ENCODE results near the gene ARID5B.
"Not testable (repeated sequence)": the region's sequence is repeated elsewhere in the genome, so short reads cannot be mapped to it uniquely, and the experiment has no call there.

Gene ARID5B

DNA sequence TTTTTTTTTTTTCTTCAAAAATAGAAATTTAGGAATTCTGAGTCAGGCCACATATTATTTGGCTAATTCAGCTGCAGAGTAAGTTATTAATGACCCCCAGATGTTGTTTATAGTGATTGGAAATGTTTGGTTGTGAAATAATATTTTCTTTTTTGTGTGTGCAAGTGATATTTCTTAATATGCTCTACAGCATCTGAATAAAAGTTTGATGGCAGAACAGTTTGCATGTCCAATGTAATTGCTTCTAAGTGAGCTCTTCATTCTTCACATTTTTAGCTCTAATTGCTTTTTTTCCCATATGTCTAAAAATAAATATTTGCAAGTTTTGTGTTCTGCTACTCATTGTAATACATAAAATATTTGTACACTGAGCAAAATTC is 116.0 kb downstream of the ARID5B start:
- DNase-seq: no peak

DNA sequence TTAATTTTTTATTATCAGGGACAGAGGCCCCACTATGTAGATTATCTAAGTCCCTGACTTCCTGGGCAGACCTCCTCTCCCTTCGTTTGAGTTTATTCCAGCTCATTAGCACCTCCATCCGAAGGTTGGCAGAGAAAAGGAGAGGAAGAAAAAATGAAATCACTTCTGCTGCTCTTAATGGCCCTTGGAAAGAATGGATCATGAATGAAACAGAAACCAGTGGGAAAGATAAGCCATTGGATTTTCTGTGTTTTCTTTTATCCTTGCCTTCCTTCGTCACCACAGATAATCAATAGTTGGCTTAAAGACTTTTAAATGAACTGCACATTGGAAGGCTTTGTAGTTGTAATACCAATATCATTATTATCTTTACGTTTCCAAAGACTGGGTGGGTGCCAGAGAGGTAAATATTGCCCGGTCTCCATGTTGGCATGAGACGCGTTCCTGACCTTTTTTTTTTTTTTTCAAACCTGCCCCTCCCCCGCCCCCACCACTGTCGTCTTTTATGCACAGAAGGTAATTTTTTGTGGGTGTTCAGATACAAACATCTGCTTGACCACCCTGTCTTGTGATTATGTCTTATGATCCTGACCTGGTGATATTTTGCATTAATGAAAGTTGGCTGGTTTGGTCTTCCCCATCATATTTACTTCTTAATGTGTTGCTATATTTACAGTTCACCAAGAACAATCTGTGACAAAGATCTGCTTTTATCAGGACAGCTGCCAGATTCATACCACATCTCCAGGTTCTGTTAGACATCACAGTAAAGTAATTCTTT is 116.8 kb downstream of the ARID5B start:
- no peak for DNase-seq

DNA sequence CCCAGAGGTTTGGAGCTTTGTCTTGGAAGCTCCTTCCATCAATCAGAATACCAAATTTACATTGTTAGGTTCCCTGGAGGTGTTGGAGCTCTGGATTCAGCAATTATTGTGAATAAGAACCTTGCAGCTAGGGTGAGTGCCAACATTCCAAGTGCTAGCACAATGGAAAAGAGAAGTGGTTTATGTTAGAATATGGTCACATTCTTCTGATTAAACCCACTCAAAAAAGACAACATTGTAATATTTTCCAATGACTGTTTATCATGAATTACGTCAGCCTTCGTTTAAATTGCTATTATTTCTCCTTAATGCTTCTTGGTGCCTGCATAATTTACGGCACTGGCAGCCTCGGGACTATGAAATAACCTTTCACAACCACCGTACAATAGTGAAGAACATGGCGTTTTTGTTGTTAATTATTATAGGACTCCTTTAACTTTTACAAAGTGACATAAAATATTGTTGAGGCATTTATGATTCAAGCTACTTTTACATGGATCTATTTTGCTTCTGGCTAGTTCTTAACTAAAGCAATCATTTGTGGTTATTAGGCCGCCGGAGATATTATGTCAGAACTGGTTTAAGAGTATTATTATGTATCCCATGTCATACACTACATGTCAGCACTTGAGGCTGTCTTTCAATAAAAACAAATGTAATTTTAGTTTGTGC is 117.7 kb downstream of the ARID5B start:
- DNase-seq: no peak

DNA sequence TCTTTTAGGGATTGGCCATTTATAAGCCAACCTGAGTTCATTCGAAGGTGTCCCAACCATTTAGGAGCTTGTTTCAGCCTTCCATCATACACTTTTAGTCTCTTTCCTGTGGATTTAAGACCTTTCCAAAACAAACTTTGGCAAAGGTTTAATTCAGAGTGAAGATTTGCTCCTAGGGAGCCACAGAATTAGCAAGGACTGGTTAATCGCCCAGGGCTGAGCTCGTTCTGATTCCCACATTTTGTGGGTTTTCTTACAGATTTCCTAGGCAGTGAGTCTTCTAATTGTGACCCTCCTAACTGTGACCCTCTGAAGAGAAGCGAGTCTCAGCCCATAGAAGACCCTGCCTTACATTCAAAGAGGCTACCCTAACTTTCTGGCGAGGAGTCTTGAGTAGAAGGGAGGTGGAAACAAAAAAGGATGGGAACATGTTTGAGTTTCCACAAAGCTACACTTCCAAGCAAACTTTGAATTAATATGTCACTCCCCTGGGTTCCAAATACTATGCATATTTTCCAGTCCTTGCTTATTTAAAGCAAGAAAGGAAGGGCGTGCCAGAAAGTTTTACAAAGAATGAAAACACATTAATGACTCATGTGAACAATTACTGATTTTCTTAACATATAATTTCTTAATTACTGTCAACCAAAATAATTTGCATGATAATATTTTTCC is 118.3 kb downstream of the ARID5B start:
- no peak for DNase-seq

DNA sequence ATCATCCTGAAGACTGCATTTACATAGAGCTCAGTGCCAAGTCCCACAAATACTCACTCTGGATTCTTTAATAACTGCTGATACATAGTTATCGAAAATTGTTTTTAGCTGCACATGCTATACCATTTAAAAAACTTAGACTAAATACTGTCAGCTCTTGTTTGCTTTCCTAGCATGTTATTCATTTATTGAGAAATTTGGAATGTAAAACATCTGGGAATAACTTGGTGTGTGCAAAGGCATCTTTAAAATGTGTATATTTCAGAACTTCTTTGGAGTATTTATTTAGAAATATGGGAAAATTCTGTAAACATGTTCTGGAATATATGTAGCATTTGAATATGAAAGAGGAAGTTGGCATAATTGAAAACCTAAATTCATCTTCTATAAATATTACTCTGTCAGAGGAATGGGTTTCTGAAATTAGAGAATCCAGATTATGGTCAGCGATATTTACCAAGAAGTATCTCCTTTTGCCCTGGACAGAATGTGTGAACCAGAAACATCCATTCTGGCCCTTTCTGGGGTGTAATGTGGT is 119.7 kb downstream of the ARID5B start:
- DNase-seq: no peak

DNA sequence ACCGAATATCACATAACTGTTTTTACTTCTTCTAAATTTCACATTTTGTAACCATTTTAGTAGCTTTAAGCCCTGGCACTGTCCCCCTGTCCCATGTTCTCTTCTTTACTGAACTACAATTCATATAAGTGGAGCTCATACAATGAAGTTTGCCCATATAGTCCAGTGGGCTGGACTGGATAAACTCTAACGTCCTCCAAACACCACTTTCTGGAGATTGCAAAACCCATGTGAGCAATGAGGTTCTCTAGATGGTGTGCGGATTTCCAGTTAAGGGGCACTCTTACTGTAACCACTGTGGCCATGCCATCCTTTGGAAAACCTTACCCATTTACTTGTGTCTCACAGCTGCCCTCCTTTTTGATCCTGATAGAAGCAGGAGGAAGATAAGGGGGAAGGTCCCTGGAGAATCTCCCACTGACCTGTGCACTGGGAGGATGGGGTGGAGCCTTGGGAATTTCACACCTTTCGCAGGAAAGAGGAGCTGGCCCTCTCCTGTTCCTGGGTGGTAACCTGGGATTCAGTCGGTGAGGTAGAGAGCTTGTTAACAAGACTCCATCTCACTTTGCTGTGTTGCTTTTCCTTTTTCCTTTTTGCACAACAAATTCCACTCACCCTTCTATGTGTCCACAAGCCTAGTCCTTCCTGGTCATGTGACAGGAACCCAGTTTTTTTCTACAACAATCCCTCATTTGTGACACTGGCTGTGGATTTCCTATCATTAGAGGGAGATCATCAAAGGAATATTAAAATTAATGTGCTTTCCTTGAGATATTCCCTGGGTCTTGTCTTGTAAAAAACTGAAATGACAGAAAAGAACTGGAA is 120.7 kb downstream of the ARID5B start:
- DNase-seq: no peak

DNA sequence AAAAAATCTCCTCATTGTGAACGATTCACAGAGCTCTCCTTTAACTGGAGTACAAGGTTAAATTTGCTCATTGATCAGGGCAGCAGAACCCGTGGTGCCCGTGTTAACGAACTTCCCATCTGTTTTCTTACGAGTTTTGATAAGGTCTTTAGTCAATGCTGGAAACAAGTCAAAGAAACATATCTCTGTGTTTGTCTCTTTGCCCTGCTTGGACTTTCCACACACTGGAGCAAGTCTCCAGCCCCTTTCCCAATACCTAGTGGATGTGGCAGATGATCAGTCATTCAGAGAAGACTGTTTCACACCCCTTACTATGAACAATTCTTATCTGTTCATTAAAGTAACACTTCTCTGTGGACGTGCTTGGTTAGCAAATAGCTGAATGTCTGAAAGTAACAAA is 121.3 kb downstream of the ARID5B start:
- DNase-seq: no peak

DNA sequence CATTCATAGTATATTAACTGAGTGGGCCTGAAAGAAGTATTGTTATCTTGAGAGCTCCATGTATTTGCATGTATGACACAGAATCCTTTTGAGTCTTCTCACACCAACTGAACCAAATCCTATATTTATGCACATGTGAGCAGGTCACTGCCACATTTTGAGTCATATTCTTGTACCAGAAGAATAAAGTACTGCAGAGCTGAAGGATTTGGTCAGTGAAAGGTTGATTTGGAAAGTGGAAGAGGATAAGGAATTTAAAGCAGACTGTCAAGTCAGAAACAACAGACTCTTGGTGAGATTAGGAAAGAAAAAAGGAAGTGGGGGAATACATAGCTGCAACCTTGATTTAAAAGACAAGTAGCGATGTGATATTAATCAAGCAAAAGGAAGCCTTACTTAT is 121.8 kb downstream of the ARID5B start:
- DNase-seq: no peak

DNA sequence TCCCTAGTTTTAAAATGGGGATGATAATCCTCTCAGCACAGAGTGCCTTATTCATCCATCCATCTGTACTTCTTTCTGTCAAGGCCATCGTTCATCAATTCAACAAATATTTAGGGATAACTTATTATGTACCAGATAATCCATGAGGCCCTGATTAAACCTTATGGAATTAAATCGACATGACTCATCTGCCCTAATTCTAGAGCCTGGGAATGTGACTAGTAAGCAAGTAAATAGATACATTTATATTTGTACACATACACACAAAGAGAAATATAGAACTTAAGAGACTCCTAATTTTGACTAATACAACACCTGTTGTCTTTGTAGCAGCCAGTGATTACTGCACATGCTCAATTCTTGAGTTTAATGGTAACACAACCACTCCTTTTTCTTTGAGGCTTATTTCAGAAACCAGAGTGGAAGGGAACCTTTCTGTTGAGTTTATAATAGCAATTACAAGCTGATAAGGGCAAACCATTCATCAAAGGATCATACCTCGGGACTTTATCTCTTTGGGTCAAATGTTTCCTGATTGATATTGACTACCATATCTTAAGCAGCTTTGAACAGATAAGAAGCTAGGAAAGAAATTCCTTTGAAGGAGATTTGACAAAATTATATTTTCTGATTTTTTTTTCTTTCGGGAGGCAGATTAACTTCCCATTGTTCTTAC is 122.7 kb downstream of the ARID5B start:
- no peak for DNase-seq

DNA sequence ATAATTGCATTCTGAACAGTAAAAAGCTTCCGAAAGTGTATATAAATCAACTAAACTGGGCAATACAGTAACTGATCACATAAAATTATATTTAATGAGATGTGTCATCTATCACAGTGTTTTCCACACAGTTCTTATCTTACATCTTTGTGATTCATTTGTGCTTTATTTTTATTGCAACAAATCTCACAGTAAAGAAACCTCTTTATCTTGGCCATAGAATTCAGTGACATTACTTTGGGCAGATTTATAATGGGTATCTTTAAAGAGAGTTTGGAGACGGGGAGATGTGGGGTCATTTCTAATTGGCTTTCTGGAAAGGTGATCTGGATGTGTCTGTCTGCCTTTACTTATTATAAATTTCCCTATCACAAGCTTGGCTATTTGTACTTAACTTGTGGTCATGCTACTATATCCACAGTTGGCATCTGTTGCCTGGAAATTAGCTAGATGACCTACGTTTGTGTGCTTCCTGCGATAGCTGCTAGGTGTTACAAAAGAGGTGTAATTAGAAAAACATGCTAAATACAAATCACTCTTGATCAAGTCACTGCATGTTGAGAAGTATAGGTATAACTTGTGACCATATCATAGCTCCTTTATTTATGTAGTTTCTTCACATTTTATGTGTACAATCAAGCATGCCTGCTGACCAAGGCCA is 123.8 kb downstream of the ARID5B start:
- DNase-seq: no peak

DNA sequence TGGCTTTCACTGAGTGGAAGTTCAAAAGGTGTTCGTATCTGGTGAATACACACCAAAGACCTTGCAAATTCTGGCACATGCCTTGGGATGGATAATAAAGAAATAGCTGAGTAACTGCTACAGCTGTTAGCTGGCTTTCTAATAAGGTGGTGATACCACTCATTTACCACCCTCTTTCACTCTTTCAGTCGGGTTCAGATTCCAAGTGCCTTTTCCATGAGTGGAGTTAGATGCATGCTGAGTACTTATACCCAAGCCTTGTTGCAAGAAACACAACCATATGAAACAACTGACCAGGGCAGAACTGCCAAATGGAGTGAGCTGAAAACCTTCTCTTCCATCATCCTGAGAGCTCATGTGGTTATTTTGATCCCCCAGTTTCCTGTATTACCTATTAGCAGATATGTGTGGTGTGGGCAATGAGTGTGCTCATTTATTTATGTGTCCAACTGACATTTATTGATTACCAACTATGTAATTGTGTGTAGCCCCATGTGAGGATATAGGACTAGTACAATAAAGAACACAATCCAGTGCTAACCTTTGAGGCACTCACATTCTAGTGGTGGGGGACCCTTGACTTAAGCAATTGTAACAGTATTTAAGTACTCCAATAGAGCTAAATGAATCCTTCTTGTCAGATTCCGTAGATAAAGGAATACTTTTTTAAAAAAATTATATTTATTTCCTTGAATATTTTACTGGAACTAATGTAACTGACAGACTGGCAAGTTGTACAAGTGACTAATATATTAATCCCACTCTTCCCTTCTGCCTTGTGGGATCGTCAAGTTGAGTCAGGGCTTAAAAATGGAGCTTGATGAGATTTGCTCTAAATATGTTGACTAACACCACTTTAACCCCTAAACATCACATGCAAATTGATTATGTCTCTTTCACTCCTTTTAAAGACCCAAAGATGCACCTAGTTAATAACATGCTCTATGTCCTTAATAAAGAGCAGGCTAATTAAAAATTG is 124.7 kb downstream of the ARID5B start:
- no peak for DNase-seq

DNA sequence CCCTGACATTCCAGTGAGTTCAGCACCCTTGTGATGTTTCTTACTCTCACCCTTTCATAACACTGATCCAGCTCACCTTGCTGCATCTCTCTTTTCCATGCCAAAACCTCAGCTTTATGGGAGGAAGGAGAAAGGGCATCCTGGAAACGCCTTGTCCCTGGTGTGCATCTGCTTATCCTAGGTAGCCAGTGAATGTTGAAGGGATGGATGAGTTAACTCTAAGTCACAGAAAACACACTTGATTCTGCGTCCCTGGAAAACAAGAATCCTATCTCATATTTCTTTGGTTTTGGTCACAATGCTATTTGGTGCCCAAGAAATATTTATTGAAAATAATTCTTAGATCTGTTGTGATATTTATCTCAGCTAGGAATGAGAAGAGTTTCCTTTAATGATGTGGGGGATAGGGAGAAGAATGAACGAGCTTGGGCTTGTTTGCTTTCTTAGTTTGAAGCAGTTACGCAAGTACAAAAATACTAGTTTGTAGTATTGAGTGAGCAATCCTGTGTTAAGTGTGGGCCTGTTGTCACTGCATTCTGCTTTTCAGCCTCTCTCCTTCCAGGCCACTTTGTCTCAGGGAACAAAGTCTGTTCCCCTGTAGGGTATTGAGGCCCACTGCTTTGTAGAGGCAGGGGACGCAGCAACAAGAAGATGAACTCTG is 126.5 kb downstream of the ARID5B start:
- no peak for DNase-seq

DNA sequence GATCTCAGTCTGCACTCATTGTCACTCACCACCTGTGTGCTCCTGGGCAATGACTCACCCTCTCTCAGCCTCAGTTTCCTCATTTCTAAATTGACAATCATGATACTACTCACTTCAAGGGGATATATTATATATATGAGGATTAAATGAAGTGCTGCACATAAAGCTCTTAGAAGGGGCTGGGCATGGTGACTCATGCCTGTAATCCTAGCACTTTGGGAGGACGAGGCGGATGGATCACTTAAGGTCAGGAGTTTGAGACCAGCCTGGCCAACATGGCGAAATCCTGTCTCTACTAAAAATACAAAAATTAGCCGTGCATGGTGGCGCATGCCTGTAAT is 127.0 kb downstream of the ARID5B start:
- DNase-seq: not testable (repeated sequence)

DNA sequence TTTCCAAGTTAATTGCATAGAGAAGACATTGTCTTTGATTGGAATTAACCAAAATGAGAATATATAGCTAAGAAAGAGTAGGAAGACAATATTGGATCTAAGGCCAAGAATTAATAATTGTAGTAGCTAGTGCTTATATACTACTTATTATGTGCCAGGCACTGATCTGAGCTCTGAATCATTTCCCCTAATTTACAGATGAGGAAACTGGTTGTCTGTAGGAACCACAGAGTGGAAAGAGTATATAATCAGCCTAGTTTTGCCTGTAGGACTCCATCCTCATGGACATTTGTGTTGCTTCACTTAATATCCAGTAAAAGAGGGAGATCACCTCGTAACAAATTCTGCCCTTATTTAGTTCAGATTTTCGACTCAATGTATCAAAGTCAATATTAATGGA is 127.9 kb downstream of the ARID5B start:
- DNase-seq: no peak

DNA sequence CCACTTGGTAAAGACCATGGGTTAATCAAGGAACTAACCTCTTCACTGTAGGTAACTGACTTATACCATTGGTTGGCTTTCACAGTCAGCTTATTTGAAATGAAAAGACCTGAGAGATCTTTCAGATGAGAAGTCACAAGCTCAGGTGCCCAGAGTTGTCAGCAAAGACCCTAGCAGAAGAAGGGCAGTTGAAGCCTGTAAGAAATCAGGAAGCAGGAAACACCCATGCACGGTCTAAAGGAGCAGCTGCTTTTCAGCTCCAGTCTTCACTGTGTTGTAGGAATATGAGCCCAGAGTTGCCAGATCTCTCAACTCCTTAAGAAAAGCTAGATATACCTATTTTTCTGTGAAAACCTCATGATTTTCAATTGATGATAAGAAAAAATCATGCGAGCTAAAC is 130.0 kb downstream of the ARID5B start:
- no peak for DNase-seq

DNA sequence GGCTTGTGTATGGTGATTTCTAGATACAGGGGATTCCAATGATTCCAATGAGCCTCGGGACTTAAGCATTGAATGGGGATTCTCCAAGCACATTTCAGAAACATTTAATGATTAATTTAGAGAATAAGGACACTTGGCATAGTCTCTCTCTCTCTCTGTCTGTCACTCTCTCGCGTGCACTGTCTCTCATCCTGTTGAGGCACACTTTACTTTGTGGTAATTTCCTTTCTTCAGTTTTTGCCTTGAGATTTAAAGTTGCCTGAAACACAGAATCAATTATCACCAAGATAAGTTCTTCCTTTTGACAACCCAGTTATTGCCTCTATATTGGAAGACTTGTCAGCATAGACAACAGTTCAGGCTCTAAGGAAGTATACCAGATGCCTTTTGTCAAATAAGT is 131.6 kb downstream of the ARID5B start:
- no peak for DNase-seq

DNA sequence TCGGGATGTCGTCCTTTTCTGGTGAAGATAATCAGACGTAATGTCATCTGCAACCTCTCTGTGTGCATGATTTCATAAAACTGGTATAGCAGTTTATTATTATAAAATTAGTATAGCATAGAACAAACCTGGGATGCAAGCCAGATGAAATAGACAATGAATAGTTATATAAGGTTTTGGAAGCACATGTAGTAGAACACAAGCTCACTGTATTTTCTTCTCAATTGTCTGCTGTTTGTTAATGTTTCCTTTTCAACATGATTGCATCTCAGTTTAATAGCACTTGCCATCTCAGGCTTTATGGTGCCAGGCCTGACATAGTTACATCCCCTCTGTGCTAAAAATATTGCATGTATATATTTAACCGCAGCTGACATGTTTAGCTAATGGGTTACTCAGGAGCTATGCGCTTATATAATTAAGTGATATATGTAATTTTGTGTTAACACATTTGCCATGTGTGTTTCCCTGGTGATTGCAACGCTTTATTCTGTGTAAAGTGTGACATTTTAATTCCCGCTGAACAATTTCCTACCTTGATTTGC is 132.7 kb downstream of the ARID5B start:
- no peak for DNase-seq

DNA sequence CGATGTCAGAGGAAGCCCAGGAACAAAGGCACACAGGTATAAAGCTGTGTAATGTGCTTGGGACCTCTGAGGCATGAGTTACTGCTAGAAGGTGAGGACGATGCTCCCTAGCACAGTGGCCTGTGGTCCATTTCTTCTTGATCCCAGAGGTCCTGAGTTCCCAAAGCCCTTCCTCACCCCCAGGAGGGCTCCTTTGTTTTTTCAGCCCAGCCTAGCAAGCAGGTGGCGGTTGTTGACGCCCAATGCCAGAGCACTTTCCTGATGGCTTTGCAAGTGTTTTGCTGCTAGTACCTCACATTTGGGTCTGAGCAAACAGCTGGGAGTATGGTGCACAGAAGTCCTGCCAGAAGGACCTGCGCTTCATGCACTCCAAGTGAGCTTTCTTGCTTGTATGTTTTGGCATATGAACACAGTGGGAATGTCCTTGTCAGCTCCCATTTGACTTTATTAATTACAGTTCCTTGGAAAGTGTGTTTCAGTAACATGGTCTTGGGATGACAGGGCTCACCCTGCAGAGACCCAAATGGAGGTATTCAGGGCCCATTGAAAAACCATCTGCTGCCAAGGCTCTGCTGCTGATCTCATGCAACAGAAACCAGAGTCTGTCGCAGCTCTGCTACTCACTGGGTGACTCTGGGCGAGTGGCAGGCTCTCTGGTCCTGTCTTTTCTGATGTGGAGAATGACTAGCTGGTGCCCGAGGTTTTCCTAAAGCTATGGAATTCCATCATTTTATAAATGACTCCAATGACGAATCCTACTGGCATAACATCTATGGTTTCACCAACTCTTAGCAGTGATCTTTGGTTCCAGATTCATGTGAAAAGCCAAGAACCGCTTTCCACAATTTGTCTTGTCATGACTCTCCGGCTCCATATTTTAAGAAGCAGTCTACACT is 134.9 kb downstream of the ARID5B start:
- no peak for DNase-seq
